ENCODE data around the gene NR4A1.

GRCh38 chr12:52081263-52081733 lies 30.1 kb downstream of the NR4A1 start:
- TF ChIP-seq CTCF (IDR thresholded peaks at IDR 0.05; ENCODE audit: insufficient read depth, low read depth, low read length) (no peak), EZH2 (IDR thresholded peaks at IDR 0.05; ENCODE audit: insufficient read depth, low read length) (no peak)

Measured in astrocyte (in vitro differentiated cells and primary cell).